HTERT RPE-1 (cell line): ENCODE data around the gene DOCK8.

Source experiments
- in situ Hi-C: fragments of 300-500 bp; cut with MboI; formaldehyde crosslinking; loops from 4 replicates; pipeline ENCODE4 v1.14.3; 2020; ENCODE audit warnings: low sequenced_read_pairs

DOCK8 gene

GRCh38 chr9:354453-354852 is 139.8 kb downstream of the DOCK8 start:
- in situ Hi-C loops, result no loop called here

- in situ Hi-C loops, result no loop called here
Measured at GRCh38 chr9:357560-357959, 142.9 kb downstream of the DOCK8 start.

- in situ Hi-C loops, result no loop called here
Measured at GRCh38 chr9:362561-363273, 148.1 kb downstream of the DOCK8 start.

GRCh38 chr9:363274-363612 is 148.6 kb downstream of the DOCK8 start:
- in situ Hi-C loops, result no loop called here

GRCh38 chr9:365436-365835 is 150.8 kb downstream of the DOCK8 start:
- in situ Hi-C loops, result no loop called here

GRCh38 chr9:366620-367019 is 152.0 kb downstream of the DOCK8 start:
- in situ Hi-C loops, result no loop called here

- in situ Hi-C loops, result no loop called here
Measured at GRCh38 chr9:370086-370485, 155.4 kb downstream of the DOCK8 start.

- in situ Hi-C loops, result no loop called here
Measured at GRCh38 chr9:371349-371748, 156.7 kb downstream of the DOCK8 start.

DNA sequence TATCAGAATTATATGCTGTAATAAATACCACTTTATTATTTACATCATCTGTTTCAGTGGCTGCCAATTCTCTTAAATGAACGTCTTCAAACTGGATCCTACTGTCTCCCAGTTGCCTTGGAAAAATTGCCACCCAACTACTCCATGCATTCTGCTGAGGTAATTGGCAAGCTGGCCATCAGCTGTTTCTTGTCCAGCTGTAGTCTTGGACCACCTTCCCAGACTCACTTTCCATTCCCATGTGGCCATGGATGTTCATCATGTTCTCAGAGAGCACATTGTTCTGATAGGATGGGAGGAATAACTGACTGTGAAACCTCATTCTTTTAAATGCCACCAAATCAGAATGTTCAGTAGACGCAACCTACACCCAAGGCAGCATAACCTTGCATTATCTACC is 157.5 kb downstream of the DOCK8 start:
- in situ Hi-C loops, result no loop called here

GRCh38 chr9:373759-374206 is 159.1 kb downstream of the DOCK8 start:
- in situ Hi-C loops, result no loop called here

- in situ Hi-C loops, result no loop called here
Measured at GRCh38 chr9:374736-375135, 160.1 kb downstream of the DOCK8 start.

- in situ Hi-C loops, result no loop called here
Measured at GRCh38 chr9:376115-376514, 161.4 kb downstream of the DOCK8 start.

DNA sequence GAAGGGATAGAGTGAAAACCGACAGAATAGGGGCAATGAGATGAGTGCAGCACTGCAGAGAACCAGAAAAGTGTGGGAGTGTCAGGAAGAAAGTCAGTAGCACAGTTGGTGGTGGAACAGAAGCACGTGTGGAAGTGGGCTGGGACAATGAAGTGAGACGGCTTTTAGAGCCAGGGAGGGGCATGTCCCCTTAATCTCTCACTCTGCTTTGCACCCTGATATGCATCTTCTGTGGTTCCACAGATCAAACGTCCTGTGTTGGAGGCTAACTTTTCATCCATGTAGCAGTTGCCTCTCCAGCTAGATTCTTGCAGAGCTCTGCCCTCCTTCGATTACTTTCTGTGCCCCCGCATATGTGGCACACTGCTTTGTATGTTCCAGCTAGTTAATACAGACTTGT is 163.6 kb downstream of the DOCK8 start:
- in situ Hi-C loops, result no loop called here

GRCh38 chr9:382383-382782 is 167.7 kb downstream of the DOCK8 start:
- in situ Hi-C loops, result no loop called here

DNA sequence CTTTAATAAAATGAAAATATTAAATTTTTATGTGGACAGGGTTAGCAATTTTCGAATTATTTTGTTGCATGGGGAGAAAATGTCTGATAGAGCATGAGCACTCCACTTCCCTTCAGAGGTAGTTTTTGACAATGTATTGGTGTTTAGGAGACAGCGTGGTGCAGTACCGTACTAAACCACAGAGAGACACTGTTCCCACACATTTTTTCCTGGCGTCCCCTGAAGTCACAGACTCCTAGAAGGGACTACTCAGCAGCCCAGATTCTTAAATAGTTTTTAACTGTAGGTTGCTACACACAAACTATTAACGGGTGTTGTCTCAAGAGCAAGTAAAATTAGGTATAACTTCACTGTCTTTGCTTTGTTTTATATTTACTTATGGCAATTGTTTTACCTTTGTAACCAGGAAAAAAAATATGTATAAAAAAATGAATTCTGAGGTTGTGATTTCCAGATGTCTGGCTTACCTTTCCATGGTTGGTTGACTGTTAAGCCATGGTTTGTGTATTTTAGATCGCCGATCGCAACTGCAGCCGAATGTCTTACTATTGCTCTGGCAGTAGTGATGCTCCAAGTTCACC is 171.2 kb downstream of the DOCK8 start:
- in situ Hi-C loops, result no loop called here

GRCh38 chr9:389159-389558 is 174.5 kb downstream of the DOCK8 start:
- in situ Hi-C loops, result no loop called here

GRCh38 chr9:389758-390157 is 175.1 kb downstream of the DOCK8 start:
- in situ Hi-C loops, result no loop called here

- in situ Hi-C loops, result no loop called here
Measured at GRCh38 chr9:392077-392804, 177.6 kb downstream of the DOCK8 start.

GRCh38 chr9:394347-395052 is 179.8 kb downstream of the DOCK8 start:
- in situ Hi-C loops, result no loop called here

DNA sequence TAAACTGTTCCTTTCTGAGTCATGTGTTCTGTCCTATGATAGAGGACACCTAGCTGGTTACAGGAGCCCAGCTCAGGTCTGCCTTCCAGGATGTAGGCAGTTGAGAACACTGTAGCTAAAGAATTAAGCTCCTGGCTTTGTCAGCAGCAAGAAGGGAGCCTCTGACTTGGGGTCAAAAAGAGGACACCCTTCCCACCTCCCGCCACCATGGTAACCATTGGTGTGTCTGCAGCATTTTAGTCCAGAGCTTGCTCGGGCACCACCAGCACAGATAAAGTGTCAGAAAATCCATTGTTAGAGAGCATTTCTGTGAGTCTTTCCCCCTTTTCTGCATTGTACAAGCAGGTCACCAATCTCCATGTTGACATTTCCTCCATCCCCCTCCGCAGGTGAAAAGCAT is 181.7 kb downstream of the DOCK8 start:
- in situ Hi-C loops, result no loop called here

- in situ Hi-C loops, result no loop called here
Measured at GRCh38 chr9:398085-398484, 183.4 kb downstream of the DOCK8 start.

- in situ Hi-C loops, result no loop called here
Measured at GRCh38 chr9:401223-401622, 186.6 kb downstream of the DOCK8 start.
